Measurements from ENCODE around the gene RNASE8.

The RNASE8 gene

GRCh38 chr14:21093769-21094681 lies 36.4 kb downstream of the RNASE8 start:
- no peak for DNase-seq

- DNase-seq: no peak
Measured at GRCh38 chr14:21095430-21096205, 38.0 kb downstream of the RNASE8 start.

DNA sequence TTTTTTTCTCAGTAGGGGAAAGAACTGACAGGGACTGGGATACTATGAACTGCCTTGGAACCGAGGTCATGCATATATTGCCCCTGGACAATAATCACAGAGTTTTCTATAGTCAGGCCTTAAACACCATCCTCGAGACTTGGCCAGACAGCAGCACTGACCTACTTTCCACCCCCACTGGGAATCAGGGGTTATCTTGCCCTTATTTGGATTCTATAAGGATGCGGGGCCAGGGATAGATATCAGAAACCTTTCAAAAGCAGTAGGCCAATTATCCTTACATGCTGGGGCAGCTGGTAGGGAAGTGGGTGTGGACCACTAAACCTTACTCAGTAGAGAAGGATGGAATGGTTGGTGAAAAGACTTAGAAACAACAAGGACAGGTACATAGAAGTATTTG lies 38.8 kb downstream of the RNASE8 start:
- no peak for DNase-seq

DNA sequence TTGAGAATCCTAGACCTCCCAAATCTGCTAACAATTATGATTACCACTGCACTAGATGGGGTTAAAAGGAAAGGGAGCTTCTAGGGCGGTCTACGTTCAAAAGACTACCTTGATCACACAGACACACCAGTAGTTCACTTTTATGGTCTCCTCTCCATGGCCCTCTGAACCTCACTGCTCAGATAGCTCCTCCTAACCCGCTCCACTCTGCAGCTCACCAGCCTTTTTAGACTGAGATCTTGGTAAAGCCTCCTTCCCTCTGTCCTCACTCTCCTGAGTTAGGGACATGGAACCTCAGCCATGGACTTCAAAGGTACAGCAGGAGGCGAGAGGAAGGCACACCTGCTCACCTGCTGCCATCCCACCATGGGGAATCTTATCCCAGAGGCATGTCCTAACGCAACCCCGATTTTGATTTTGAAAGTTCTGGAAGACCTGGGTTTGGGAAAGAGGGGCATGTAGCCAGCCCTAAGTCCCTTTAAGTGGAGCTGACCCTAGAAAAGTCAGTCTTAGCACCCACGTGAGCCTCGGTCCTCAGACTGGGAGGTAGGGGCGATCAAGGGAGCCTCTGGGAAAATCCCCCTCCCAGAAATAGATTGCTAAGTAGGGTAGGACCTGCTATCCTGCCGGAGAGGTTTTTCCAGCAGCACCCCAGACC lies 39.5 kb downstream of the RNASE8 start:
- no peak for DNase-seq

DNA sequence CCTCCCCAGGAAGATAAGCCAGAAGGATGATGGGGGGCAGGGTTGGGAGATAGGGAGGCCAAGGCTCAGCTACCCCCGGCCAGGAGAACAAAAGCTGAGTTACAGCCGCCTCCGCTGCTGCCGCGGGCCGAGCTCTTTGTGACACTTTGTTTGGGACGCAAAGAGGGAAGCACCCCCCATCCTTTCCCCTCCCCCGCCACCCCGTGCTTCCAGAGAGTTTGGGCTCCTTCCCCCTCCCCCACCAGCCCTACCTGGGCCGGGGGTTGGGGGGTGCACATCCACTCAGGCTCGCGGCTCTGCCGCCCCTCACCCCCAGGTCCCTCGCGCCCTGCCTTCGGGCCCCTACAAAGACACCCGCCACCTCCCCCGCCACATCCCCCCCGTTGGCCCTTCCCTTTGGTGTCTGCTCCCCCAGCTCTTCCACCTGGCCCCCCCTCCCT lies 40.0 kb downstream of the RNASE8 start:
- DNase-seq: no peak

DNA sequence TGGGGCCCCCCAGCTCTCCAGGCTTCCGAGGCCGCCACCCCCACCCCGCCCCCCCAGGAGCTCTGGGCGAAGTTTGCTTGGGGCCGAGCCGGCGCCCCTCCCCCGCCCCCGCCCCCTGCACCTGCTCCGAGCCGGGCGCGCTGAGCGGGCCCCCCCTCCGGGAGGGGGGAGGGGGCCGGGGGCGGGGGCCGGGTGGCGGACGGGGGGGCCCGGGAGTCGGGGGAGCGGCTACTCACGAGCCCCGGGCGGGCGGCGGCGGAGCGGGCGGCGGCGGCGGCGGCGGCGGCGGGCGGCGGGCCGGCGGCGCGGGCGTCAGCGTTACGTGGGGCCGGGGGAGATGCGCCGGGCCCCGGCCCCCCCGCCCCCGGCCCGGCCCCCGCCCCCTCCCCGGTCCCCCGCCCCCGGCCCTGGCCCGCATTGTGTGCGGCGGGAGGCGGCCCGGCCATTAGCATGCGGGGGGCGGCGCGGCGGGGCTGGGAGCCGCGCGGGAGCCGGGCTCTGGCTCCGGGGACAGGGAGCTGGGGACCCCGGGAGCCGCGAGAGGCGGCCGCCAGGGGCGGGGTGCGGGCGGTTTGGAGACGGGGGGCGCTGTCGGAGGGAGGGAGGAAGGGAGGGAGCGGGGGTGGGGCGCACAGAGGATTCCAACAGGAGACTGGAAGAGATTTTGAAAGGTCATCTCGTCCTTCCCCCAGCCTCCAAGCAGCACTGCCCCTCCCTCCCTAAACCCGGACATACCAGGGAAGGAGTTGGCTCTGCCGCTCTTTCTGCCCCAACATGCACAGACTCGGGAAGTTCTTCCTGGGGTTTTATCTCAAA lies 40.7 kb downstream of the RNASE8 start, which contains the start of gene ZNF219:
ZNF219 (minus strand) TSS at position 580 of the 816 bp plus-strand sequence. CDS start 5,064 bp downstream, outside the sequence.
- peak; percentile 68 for DNase-seq

- no peak for DNase-seq
Measured at GRCh38 chr14:21098892-21099595, 41.4 kb downstream of the RNASE8 start.

GRCh38 chr14:21099596-21099985 lies 42.0 kb downstream of the RNASE8 start:
- DNase-seq: no peak

GRCh38 chr14:21100931-21101330 lies 43.3 kb downstream of the RNASE8 start, which contains the start of gene TMEM253:
Gene TMEM253 (plus strand): TSS chr14:21101066. CDS start chr14:21101344, 278 bp downstream.
- no peak for DNase-seq

- DNase-seq: no peak
Measured at GRCh38 chr14:21101802-21102413, 44.3 kb downstream of the RNASE8 start.

- DNase-seq: peak; percentile 80
Measured at GRCh38 chr14:21102521-21103410, 45.1 kb downstream of the RNASE8 start.

DNA sequence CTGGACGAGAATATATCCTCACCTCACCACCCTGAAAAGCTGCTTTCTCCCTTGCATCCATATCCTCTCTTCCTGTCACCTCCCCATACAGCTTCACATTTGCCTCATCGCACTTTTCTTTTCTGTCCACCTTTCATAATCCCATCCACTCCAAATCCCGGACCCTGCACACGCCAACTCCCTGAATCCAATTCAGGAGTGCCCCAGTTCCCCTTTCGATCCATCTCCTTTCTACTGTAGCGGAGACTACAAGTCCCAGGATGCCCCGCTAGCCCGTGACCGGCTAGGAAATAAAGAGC lies 45.7 kb downstream of the RNASE8 start:
- DNase-seq: no peak

GRCh38 chr14:21103710-21104447 lies 46.3 kb downstream of the RNASE8 start:
- peak; percentile 98 for DNase-seq

DNA sequence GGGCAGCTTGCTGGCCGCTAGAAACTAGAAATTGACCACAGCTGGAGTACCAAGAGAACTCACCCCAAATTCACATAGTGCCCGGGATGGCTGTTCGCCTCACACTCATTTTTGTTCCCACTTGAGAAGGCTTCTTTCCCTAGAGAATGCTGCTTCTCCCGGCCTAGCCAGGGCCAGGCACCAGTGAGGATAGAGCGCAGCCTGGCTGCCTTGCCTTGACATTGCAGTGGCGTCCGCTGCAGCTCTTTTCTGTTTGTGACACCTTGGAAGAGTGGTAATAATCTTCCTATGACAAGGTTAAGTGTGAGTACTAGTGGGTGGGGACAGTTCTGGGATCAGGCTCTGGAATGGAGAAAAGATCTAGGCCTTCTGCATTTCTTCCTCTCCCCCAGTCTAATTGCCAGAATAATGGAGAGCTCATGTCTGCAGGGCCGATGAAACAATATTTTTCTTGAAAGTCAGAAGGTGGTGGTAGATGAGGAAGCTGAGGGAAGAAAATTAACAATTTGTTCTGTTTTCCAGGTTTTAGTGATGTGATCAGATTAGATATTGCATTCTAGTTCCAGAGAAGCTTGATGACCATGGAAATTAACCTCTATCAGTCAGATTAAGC lies 46.9 kb downstream of the RNASE8 start:
- peak; percentile 86 for DNase-seq

DNA sequence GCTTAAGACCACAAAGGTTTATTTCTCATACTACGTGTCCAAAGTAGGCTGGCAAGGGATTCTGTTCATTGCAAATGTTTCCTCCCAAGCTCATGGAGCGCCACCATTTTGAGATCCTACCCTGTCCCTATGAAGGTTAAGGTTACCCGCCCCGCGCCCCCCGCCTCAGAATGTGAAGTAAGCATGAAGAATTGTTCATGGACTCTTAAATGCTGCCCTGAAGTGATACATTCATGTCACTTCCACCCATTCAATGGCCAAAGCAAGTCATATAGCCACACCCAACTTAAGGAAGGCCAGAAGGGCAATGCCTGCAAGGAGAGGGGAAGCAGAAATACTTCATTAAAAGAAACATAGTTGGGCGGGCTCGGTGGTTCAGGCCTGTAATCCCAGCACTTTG lies 47.5 kb downstream of the RNASE8 start:
- DNase-seq: no peak

- no peak for DNase-seq
Measured at GRCh38 chr14:21106176-21106497, 48.5 kb downstream of the RNASE8 start.

GRCh38 chr14:21106498-21107282 lies 49.1 kb downstream of the RNASE8 start:
- peak; percentile 90 for DNase-seq

- DNase-seq: peak; percentile 47
Measured at GRCh38 chr14:21107283-21107800, 49.7 kb downstream of the RNASE8 start.
